SKM-1 (cell line): ENCODE results near the gene CLDN8.

Experiments used
- DNase-seq: peaks from one replicate; lab custom pipeline; 2025; ENCODE audit not compliant: unreplicated experiment; lab: John Stamatoyannopoulos, UW

The CLDN8 gene

GRCh38 chr21:30206551-30207251 lies 9.2 kb downstream of the CLDN8 start:
- DNase-seq = no peak

- no peak for DNase-seq
Observed at GRCh38 chr21:30200000-30200399, 15.9 kb downstream of the CLDN8 start.

- DNase-seq = peak; percentile 58
Observed at GRCh38 chr21:30194701-30195299, 21.1 kb downstream of the CLDN8 start.

- DNase-seq = no peak
Observed at GRCh38 chr21:30193201-30193600, 22.7 kb downstream of the CLDN8 start.

GRCh38 chr21:30190554-30190953 lies 25.3 kb downstream of the CLDN8 start:
- DNase-seq = no peak

GRCh38 chr21:30189773-30190172 lies 26.1 kb downstream of the CLDN8 start:
- no peak for DNase-seq

- no peak for DNase-seq
Observed at GRCh38 chr21:30186242-30186641, 29.7 kb downstream of the CLDN8 start.

GRCh38 chr21:30168086-30168485 lies 47.8 kb downstream of the CLDN8 start:
- no peak for DNase-seq

GRCh38 chr21:30166705-30167104 lies 49.2 kb downstream of the CLDN8 start, which contains the start of gene CLDN17:
Gene CLDN17 (minus strand): TSS chr21:30166805. CDS start chr21:30166617, 188 bp downstream.
- DNase-seq = no peak

- DNase-seq = no peak
Observed at GRCh38 chr21:30166171-30166570, 49.7 kb downstream of the CLDN8 start.

GRCh38 chr21:30164796-30165195 lies 51.1 kb downstream of the CLDN8 start:
- no peak for DNase-seq
